ENCODE measurements around the gene MEI4. TPM values are rescaled to one million over a fixed set of nuclear protein-coding genes. Genes with fewer than 3 reads are reported as not detected.

MEI4 gene
- total RNA-seq, 2 donors from 2014 or later, result not detected

- Histone ChIP-seq H3K27me3 (replicated peaks; ENCODE audit: insufficient read depth) (no peaks in the 10 kb centered on the region), H3K4me3 (no peak overlapping the region), H3K4me1 (ENCODE audit: control insufficient read depth in 1 of 2, low read depth in 2 of 2) (no peaks in the 10 kb centered on the region), H3K9me3 (no peaks in the 10 kb centered on the region), H3K36me3 (no peaks in the 10 kb centered on the region), H3K27ac (no peak overlapping the region)
- DNase-seq (ENCODE audit: low spot score), result no peak
- no peak for TF ChIP-seq CTCF (IDR thresholded peaks at IDR 0.05)
- ATAC-seq (ENCODE audit: insufficient number of reproducible peaks, low FRiP score, low read depth), result no peak
Measured at GRCh38 chr6:77814119-77814518, 161.3 kb downstream of the MEI4 start.

GRCh38 chr6:77815531-77815930, 162.7 kb downstream of the MEI4 start:
- DNase-seq (ENCODE audit: low spot score) (no peak), ATAC-seq (ENCODE audit: insufficient number of reproducible peaks, low FRiP score, low read depth) (no peak)
- no peaks in the 10 kb centered on the region for H3K4me1 ChIP-seq (ENCODE audit: control insufficient read depth in 1 of 2, low read depth in 2 of 2)
- no peak overlapping the region for H3K4me3 ChIP-seq
- no peak overlapping the region for H3K27ac ChIP-seq
- H3K9me3 ChIP-seq, result no peaks in the 10 kb centered on the region
- no peaks in the 10 kb centered on the region for H3K27me3 ChIP-seq (replicated peaks; ENCODE audit: insufficient read depth)
- no peak for TF ChIP-seq CTCF (IDR thresholded peaks at IDR 0.05)
- H3K36me3 ChIP-seq, result no peaks in the 10 kb centered on the region

- no peaks in the 10 kb centered on the region for H3K36me3 ChIP-seq
- no peak for TF ChIP-seq CTCF (IDR thresholded peaks at IDR 0.05)
- no peaks in the 10 kb centered on the region for H3K4me1 ChIP-seq (ENCODE audit: control insufficient read depth in 1 of 2, low read depth in 2 of 2)
- H3K27ac ChIP-seq, result no peak overlapping the region
- DNase-seq (ENCODE audit: low spot score) (no peak), ATAC-seq (ENCODE audit: insufficient number of reproducible peaks, low FRiP score, low read depth) (no peak)
- no peaks in the 10 kb centered on the region for H3K9me3 ChIP-seq
- no peaks in the 10 kb centered on the region for H3K27me3 ChIP-seq (replicated peaks; ENCODE audit: insufficient read depth)
- no peak overlapping the region for H3K4me3 ChIP-seq
Measured at GRCh38 chr6:77816766-77817270, 164.0 kb downstream of the MEI4 start.

- TF ChIP-seq CTCF (IDR thresholded peaks at IDR 0.05), result no peak
- H3K4me1 ChIP-seq (ENCODE audit: control insufficient read depth in 1 of 2, low read depth in 2 of 2), result no peaks in the 10 kb centered on the region
- no peaks in the 10 kb centered on the region for H3K27me3 ChIP-seq (replicated peaks; ENCODE audit: insufficient read depth)
- H3K9me3 ChIP-seq, result no peaks in the 10 kb centered on the region
- no peak overlapping the region for H3K27ac ChIP-seq
- no peaks in the 10 kb centered on the region for H3K36me3 ChIP-seq
- ATAC-seq (ENCODE audit: insufficient number of reproducible peaks, low FRiP score, low read depth), result no peak
- H3K4me3 ChIP-seq, result no peak overlapping the region
- no peak for DNase-seq (ENCODE audit: low spot score)
Measured at GRCh38 chr6:77822265-77822664, 169.4 kb downstream of the MEI4 start.

- H3K9me3 ChIP-seq, result no peaks in the 10 kb centered on the region
- DNase-seq (ENCODE audit: low spot score) (no peak), ATAC-seq (ENCODE audit: insufficient number of reproducible peaks, low FRiP score, low read depth) (no peak)
- H3K36me3 ChIP-seq, result no peaks in the 10 kb centered on the region
- no peak overlapping the region for H3K4me3 ChIP-seq
- no peaks in the 10 kb centered on the region for H3K27me3 ChIP-seq (replicated peaks; ENCODE audit: insufficient read depth)
- no peak for TF ChIP-seq CTCF (IDR thresholded peaks at IDR 0.05)
- H3K4me1 ChIP-seq (ENCODE audit: control insufficient read depth in 1 of 2, low read depth in 2 of 2), result no peaks in the 10 kb centered on the region
- no peak overlapping the region for H3K27ac ChIP-seq
Measured at GRCh38 chr6:77825204-77825603, 172.4 kb downstream of the MEI4 start.
